Measurements from ENCODE around the gene UBE2J2.
"Not testable (repeated sequence)": the region's sequence is repeated elsewhere in the genome, so short reads cannot be mapped to it uniquely, and the experiment has no call there.

The UBE2J2 gene

GRCh38 chr1:1255611-1256010, 18.0 kb downstream of the UBE2J2 start:
- DNase-seq (ENCODE audit: low read depth): no peak

DNA sequence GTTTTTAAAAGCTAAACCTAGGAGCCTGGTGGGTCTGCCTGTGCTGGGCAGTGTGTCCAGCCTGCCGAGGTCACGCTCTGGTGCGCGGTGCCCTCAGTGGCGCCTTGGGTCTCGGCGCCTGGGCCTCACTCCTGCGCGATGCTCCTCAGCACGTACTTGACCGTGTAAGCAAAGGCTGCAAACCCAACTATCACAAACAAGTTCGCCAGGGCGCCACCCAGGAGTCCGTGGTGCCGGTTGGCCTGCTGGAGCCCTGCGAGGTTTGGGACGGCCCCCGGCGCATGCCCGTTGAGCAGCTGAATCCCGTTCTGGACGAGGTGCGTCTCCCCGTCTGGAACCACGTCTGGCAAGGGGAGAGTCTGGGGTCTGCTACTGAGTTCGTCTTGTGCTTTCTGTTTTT, 18.6 kb downstream of the UBE2J2 start:
- DNase-seq (ENCODE audit: low read depth): no peak

DNA sequence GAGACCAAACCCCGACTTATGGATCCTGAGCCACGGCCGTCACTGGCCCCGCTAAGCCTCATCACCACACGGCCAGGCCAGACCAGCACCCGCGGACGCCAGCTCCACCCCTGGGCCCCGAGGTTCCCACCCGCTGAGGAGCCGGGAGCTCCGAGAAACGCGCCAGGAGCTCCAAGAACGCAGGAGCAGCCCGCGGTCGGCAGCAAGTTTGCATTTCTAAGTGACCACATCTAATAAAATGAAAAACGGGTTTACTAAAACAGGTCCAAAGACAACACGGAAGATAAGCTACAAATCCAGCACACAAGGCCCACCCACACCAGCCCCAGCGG, 19.0 kb downstream of the UBE2J2 start:
- DNase-seq (ENCODE audit: low read depth): no peak

DNA sequence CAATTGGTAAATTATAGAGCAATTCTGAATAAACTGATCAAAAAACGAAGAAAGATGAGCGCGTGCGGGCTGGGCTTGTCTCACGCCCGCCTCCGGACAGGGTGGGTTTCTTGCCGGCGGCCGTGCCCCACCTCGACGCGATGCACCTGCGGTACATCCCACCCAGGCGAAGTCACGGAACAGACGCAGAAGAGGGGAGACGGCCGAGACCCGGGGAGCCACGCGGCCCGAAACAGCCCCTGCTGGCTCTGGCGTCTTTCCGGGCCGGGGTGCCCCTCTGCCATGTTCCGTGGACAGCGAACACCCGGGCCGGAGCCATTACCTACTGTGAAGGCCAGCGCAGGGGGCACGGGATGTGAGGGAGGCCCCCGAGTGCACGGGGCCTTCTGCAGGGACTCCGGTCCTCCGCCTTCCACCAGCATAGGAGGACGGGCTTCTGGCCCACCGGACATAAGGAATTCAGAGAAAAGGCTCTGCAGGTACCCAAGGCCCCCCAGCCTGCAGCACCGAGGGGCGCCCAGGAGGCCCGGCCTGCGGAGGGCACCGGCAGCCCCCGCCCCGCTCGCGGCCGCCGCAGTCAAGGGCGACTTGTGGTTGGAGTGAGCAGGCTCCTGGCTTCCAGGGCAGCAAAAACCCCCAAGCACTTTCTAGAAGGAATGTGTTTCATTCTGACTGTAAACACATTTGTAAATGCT, 19.5 kb downstream of the UBE2J2 start:
- DNase-seq (ENCODE audit: low read depth): no peak

DNA sequence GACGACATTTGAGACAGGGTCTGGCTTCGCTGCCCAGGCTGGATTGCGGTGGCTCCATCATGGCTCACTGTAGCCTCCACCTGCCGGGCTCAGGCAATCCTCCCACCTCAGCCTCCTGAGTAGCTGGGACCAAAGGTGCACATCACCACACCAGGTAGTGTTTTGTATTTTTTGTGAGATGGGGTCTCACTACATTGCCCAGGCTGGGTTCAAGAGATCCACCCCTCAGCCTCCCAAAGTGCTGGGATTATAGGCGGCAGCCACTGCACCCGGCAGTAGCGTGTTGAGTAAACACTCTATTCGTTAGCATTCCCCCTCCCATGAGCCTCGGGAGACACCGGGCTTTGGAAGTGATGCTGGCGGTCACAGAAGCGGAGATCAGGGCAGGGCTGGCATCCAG, 20.3 kb downstream of the UBE2J2 start:
- DNase-seq (ENCODE audit: low read depth): no peak

- DNase-seq (ENCODE audit: low read depth): peak; percentile 72
Observed at GRCh38 chr1:1250786-1251284, 22.8 kb downstream of the UBE2J2 start.

DNA sequence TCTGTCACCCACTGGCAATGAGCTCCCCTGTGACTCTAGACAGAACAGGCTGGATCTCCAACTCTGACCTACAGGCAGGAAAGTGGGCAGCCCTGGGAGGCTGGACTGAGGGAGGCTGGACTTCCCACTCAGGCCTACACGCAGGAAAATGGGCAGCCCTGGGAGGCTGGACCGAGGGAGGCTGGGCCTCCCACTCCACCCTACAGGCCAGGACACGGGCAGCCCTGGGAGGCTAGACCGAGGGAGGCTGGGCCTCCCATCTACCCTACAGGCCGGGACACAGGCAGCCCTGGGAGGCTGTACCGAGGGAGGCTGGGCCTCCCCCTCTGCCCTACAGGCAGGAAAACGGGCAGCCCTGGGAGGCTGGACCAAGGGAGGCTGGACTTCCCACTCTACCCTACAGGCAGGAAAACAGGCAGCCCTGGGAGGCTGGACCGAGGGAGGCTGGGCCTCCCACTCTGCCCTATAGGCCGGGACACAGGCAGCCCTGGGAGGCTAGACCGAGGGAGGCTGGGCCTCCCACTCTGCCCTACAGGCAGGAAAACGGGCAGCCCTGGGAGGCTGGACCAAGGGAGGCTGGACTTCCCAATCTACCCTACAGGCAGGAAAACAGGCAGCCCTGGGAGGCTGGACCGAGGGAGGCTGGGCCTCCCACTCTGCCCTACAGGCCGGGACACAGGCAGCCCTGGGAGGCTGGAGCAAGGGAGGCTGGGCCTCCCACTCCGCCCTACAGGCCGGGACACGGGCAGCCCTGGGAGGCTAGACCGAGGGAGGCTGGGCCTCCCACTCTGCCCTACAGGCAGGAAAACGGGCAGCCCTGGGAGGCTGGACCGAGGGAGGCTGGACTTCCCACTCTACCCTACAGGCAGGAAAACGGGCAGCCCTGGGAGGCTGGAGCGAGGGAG, 25.4 kb downstream of the UBE2J2 start:
- not testable (repeated sequence) for DNase-seq (ENCODE audit: low read depth)

- DNase-seq (ENCODE audit: low read depth): no peak
Observed at GRCh38 chr1:1247341-1247913, 26.2 kb downstream of the UBE2J2 start.

- DNase-seq (ENCODE audit: low read depth): no peak
Observed at GRCh38 chr1:1246577-1247340, 26.9 kb downstream of the UBE2J2 start, which contains the start of gene C1QTNF12. TSS of gene C1QTNF12 (minus strand) at chr1:1246722. CDS start at chr1:1246690, 32 bp downstream.

GRCh38 chr1:1245817-1246576, 27.7 kb downstream of the UBE2J2 start:
- DNase-seq (ENCODE audit: low read depth): no peak

GRCh38 chr1:1245178-1245816, 28.4 kb downstream of the UBE2J2 start:
- DNase-seq (ENCODE audit: low read depth): no peak

GRCh38 chr1:1244192-1244811, 29.4 kb downstream of the UBE2J2 start:
- DNase-seq (ENCODE audit: low read depth): no peak

DNA sequence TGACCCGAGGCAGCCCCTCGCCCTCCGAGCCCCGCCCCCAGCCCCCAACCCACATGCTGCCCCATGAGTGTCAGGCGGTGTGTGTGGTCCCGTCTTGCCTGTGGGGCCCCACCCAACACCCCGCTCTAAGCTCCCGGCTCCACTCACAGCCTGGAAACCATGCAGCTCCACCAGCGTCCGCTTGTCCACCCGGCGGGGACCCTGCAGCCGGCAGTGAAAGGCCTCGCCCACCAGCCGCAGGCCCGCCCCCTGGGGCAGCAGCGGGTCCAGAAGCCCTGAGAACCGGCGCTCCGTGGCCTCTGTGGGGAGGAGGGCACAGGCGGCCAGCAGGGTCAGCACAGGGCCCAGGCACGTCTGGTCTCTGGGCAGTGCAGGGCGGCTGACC, 29.9 kb downstream of the UBE2J2 start:
- DNase-seq (ENCODE audit: low read depth): no peak

DNA sequence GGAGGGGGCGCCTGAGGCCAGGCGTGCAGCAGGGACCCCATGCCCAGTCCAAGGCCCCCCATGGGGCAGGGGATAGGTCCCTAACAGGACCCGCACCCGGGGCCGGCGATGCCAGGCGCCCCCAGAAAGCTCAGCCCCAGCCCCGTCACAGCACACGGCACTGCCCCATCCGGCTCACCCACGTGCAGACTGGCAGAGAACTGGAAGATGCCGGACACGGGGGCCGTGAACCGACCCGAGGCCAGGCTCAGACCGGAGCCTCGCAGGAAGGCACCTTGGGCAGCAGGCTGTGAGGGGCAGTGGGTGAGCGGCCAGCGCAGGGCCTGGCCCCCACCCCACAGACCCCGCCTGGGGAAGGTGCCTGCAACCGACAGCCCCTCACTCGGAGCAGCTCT, 30.4 kb downstream of the UBE2J2 start:
- no peak for DNase-seq (ENCODE audit: low read depth)

DNA sequence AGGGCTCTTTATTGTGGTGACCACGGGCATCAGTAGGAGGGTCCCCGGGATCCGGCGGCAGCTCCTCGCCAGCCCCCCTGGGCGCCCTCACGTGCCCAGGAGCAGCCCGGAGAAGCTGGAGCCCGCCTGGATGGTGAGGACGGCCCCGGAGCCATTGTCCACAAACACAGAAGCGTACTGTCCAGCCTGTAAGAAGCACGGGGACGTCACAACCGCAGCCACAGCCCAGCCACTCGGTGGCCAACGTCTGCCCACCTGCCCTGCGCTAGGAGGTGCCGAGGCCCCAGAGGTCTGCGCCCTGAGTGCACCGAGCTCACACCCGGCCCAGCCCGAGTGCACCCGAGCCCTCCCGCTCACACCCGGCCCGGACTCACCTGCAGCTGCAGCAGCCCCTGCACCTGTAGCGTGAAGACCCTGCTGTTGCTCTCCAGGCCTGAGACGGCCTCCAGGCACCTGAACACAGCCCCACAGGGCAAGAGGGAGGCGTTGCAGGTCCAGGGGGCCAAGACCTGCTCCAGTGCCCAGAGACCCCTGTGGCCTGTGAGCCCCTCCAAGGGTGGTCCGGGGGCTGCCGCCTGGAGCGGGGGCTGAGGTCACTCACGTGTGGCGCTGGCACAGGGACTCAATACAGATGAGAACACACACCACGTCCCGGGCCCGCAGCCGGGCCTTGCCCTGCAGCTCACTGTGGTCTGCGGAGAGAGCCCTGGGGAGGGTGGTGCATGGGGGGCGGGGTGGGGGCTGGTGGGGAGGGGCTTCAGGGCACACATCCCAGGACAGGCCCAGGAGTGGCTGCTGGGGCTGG, 31.0 kb downstream of the UBE2J2 start:
- DNase-seq (ENCODE audit: low read depth): no peak

DNA sequence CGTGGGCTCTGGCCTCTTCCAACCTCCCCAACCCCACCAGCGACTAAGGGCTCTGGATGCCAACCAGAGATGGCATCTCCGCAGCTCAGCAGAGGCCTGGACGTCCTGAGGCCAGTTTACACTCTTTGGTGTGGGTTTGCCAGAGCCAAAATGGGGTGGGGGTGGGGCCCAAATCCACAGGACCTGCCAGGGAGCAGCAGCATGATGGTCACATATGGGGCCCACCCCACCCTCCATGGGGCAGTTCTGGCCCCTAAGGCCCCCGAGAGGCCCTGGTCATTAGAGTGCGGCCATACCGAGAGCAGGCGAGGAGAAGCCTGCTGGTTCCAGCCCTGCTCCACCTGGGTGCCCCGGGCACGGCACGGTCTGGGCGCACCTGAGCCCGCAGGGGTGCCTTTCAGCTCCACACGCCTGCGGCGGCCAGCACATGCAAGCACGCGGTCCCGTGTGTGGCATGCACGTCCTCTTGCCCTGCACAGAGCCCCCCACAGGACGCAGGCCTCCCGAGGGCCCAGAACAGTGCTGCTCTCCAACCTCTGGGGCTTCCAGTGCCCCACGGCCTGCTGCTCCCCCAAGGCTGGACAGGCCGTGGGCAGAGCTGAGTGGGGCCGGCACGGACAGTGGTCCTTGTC, 31.9 kb downstream of the UBE2J2 start:
- DNase-seq (ENCODE audit: low read depth): no peak

GRCh38 chr1:1240822-1241587, 32.6 kb downstream of the UBE2J2 start:
- no peak for DNase-seq (ENCODE audit: low read depth)

GRCh38 chr1:1240348-1240732, 33.3 kb downstream of the UBE2J2 start:
- no peak for DNase-seq (ENCODE audit: low read depth)
